ENCODE measurements around the gene ALG5. TPM values are rescaled to one million over a fixed set of nuclear protein-coding genes. Genes with fewer than 3 reads are reported as not detected.

ALG5 gene
- total RNA-seq, 2 donors from 2014 or later: 19.5 to 30.1 TPM

DNA sequence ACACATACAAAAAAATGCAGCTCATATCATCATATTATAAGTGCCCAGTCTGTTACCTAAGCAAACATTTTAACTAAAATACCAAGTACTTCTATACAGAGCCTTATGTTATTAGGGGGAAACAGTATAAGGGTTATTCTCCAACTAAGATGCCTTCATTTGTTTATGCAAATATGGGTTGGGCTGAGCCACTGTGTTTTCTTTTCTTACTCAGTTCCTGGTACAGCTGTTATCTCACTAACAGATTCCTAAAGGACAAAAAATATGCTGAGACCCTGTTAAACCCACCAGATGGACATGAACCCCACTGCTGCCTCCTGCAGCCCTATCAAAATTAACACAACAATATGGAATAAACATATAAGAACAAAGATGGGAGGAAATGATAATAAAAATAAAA lies 44.6 kb downstream of the ALG5 start:
- Mint-ChIP-seq H3K27ac (peak overlapping the region; percentile 43), H3K27me3 (no peaks in the 10 kb centered on the region), H3K36me3 (ENCODE audit: low read depth) (peaks cover 91% of the 10 kb centered on the region), H3K4me3 (no peak overlapping the region), H3K4me1 (no peaks in the 10 kb centered on the region), H3K9me3 (no peaks in the 10 kb centered on the region)
- no peak for ATAC-seq (replicated peaks)

DNA sequence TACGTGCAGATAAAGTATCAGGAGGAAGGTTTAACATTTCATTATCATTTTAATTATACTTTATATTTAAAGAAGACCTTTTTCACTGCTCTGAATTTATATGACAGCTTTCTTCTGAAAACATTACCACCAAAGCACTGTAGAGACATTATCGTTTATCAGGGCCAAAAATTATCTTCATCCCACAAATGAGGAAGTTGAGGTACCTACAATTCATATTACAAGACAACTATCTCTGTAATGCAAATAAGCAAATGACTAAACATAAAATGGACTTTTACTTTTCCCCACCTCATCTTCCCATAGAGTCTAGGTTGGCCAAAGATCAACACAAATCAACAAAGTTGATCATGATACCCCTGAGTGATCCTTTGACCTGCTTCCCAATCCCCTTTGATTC lies 48.2 kb downstream of the ALG5 start:
- Mint-ChIP-seq H3K9me3 (no peaks in the 10 kb centered on the region), H3K36me3 (ENCODE audit: low read depth) (peaks cover 85% of the 10 kb centered on the region), H3K27ac (no peak overlapping the region), H3K4me3 (no peak overlapping the region), H3K27me3 (no peaks in the 10 kb centered on the region), H3K4me1 (no peaks in the 10 kb centered on the region)
- ATAC-seq (replicated peaks): no peak

DNA sequence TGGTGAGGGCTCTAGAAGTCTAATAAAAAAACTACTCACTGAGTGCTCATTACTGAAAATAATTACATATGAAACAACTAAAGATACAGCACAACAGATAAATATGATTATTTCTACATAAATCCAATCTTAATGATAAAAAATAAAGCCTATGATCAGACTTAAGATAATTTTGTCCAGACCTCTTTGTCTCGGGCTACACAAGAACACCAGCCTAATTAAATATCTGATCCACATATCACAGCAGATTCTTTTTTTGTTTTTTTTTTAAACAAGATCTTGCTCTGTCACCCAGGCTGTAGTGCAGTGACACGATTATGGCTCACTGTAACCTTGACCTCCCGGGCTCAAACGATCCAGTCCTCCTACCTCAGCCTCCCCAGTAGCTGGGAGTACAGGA lies 48.8 kb downstream of the ALG5 start:
- Mint-ChIP-seq H3K4me1 (no peaks in the 10 kb centered on the region), H3K4me3 (no peak overlapping the region), H3K27me3 (no peaks in the 10 kb centered on the region)

DNA sequence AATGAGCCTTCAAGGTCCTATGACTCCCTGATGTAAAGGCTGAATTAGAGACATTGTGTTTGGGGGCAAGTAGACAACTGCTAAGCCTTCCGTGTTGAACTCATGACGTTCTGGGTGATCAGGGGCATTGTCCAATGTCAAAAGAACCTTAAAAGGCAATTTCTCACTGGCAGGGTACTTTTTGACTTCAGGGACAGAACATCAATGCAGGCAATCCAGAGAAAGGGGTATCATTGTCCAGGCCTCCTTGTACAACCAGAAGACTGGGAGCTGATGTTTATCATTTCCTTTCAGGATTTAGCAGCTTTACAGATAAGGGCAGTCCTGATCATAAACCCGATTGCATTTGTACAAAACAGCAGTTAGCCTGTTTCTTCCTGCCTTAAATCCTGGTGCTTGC lies 54.1 kb downstream of the ALG5 start:
- H3K4me1 Mint-ChIP-seq: no peaks in the 10 kb centered on the region
- H3K36me3 Mint-ChIP-seq (ENCODE audit: low read depth): peaks cover 29% of the 10 kb centered on the region
- H3K27me3 Mint-ChIP-seq: peaks cover under 1% of the 10 kb centered on the region
- no peak overlapping the region for H3K4me3 Mint-ChIP-seq
- ATAC-seq (replicated peaks): no peak
- peaks cover 5% of the 10 kb centered on the region for H3K9me3 Mint-ChIP-seq
- no peak overlapping the region for H3K27ac Mint-ChIP-seq

More for the DNA sequence above, 48.8 kb downstream of the ALG5 start:
- no peak for ATAC-seq (replicated peaks)
- Mint-ChIP-seq H3K27ac (no peak overlapping the region), H3K9me3 (no peaks in the 10 kb centered on the region), H3K36me3 (ENCODE audit: low read depth) (peaks cover 80% of the 10 kb centered on the region)

DNA sequence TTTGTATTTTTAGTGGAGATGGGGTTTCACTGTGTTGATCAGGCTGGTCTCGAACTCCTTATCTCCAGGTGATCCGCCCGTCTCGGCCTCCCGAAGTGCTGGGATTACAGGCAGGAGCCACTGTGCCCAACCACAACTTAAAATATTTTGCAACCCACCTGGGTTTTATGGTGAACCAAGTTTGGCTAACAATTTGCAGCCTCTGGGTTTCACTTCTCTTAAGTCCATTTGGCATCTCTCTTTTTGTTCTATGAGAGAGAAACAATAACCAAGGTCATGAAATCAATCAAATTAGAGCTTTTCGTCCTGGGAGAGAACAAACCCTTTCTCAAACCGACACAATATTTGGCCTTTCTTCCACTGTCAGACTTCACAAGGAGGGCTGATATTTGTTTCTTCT lies 73.5 kb downstream of the ALG5 start:
- H3K27ac Mint-ChIP-seq: no peak overlapping the region
- H3K4me3 Mint-ChIP-seq: no peak overlapping the region
- H3K36me3 Mint-ChIP-seq (ENCODE audit: low read depth): no peaks in the 10 kb centered on the region
- peaks cover 22% of the 10 kb centered on the region for H3K27me3 Mint-ChIP-seq
- no peaks in the 10 kb centered on the region for H3K4me1 Mint-ChIP-seq
- ATAC-seq (replicated peaks): no peak
- H3K9me3 Mint-ChIP-seq: no peaks in the 10 kb centered on the region

DNA sequence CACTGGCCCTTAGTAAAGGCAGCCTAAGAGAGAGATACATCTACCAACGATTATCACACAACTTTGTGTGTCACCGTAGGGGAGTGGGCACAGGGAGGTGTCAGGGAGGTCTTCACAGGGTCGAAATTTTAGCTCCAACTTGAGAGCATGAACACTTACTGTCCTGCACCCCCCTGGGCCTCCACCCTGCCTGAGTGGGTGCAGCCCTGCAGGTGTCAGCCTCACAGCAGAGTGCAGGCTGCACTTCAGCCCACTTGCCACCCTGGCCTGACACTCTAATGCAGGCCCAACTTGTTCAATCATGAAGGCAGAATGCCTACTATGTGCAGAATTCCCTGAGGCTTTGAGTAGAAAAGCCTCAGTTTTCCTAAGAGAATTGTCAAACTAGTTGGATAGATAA lies 75.1 kb downstream of the ALG5 start:
- H3K36me3 Mint-ChIP-seq (ENCODE audit: low read depth): no peaks in the 10 kb centered on the region

DNA sequence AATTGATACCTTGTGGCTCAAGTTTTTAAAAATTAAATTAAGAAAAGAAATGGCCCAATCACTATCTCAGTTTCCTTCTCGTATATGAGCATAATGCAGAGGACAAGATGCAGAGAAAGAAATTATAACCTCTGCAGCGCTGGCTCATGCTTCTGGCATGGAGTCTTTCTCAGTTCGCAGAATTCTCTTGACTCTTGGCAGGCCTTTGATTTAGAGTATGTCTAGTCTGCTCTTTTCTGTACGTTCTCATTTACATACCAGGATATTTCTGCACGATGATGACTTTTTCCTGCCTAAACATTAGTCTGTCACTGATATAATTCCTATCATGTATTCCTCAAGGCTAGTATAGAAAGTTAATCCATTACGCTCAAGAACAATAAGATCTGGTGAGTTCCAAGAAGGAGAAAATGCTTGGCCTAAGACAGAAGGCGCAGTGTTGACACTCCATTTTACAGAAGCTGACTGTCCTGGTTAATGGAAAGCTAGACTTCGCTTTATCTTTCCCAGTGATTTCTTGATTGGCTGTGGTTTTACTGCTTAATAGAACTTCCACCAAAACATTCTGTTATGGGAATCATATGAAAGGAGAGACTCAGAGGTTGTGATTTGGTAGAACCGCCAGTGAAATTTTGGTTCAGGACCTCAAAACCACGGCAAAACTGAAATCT lies 77.4 kb downstream of the ALG5 start:
- H3K27me3 Mint-ChIP-seq: peaks cover 42% of the 10 kb centered on the region
- ATAC-seq (replicated peaks): no peak
- H3K27ac Mint-ChIP-seq: no peak overlapping the region
- H3K36me3 Mint-ChIP-seq (ENCODE audit: low read depth): no peaks in the 10 kb centered on the region
- H3K4me1 Mint-ChIP-seq: no peaks in the 10 kb centered on the region
- no peak overlapping the region for H3K4me3 Mint-ChIP-seq
- no peaks in the 10 kb centered on the region for H3K9me3 Mint-ChIP-seq

More for the DNA sequence above, 75.1 kb downstream of the ALG5 start:
- Mint-ChIP-seq H3K4me1 (no peaks in the 10 kb centered on the region), H3K9me3 (no peaks in the 10 kb centered on the region), H3K27me3 (peaks cover 26% of the 10 kb centered on the region), H3K27ac (no peak overlapping the region), H3K4me3 (no peak overlapping the region)
- ATAC-seq (replicated peaks): no peak

DNA sequence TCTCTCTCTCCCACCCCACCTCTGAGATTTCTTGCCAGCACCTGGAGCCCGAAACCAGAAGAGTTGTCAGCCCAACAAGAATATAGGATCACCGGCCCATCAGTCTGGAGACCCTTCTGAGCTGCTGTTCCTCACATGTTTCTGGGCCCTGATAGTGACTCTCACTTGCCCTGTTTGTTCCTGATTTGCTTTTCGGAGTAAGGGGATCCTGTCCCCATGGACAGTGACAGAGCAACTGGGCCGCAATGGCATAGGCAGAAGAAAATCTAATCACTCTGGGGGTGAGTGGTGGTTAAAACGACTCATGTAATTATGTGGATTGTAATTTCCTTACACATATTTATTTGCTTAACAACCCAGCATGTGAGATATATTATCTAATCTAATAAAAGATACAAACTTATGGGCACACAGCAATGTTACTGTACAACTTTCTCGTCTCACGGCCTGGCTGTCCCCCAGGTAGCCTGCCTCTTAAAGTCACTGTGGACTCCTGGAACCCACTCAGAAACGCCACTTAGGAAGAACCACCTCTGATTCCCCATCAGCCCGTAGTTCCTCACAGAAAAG lies 78.4 kb downstream of the ALG5 start:
- no peak overlapping the region for H3K27ac Mint-ChIP-seq
- peak overlapping the region; percentile 59 for H3K4me3 Mint-ChIP-seq
- no peaks in the 10 kb centered on the region for H3K4me1 Mint-ChIP-seq
- H3K27me3 Mint-ChIP-seq: peaks cover 48% of the 10 kb centered on the region
- H3K36me3 Mint-ChIP-seq (ENCODE audit: low read depth): no peaks in the 10 kb centered on the region
- H3K9me3 Mint-ChIP-seq: no peaks in the 10 kb centered on the region
- ATAC-seq (replicated peaks): no peak

DNA sequence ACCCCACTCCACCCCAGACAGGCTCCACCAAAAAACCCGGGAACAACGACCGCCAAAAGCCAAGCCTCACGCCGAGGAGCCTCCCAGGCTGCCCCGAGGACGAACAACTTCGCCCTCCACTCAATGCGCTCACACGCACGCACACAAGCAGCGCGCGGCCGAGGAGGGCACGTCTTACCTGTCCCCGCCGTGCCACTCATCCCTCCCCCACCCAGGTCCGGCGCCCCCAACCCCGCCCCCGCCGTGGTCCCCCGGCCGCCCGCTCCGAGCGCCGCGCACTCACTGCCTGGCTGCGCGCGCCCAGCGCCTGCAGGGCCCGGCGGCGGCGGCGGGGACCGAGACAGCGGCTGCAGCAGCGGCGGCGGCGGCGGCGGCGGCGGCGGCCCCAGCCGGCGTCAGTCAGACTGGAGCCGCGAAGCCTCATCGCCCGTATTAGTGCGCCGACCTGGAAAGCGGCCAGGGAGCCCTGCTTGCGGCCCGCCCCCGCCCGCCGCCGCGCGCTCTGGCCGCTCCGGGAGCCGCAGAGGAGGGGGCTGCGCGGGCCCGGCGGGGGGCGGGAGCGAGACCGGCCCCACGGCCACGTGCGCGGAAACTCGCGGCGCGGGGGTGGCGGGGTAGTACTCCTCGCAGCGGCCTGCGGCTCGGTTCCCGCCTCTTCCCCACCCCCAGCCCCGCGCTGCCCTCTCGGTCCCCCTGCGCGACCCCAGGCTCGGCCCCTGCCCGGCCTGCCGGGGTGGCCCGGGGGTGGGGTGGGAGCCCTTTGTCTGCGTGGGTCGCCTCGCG lies 79.1 kb downstream of the ALG5 start, which contains the start of gene SMAD9:
SMAD9 (minus strand) TSS at position 406 of the 783 bp plus-strand sequence. CDS start 40,549 bp downstream, outside the sequence.
- Mint-ChIP-seq H3K27me3 (peaks cover 52% of the 10 kb centered on the region), H3K4me3 (peak within 1 kb of the TSS; percentile 59), H3K36me3 (ENCODE audit: low read depth) (no peaks in the 10 kb centered on the region), H3K9me3 (no peaks in the 10 kb centered on the region), H3K27ac (no peak within 1 kb of the TSS), H3K4me1 (no peaks in the 10 kb centered on the region)
- peak; percentile 52 for ATAC-seq (replicated peaks)

DNA sequence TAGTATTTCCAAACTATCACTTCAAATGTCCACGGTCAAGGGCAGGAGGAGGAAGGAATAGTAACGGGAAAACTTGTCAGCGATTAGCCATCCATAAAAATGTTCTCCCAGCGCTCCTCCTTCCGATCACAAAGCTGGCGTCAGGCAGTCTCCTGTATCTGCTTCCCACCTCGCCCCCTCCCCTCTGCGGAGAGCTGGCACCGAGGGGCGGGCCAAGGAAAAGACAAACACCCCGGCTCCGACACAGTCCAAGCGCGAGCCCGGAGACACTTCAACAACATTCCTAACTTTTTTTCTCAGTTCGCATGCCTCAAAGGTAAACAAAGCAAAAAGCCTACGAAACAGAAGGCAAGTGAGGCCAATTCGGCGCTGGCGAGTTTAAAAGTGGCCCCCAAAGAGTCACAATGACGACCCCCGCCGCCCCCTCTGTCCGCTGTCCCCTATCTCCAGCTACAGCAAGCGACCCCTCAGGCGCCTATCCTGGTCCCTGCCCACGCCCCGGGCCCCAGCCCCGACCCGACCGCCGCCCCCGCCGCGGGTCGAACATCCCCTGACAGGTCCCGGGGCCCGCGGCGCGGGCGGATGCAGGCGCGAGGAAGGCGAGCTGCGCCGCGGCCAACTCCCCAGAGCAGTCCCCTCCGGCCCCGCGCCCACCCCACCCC lies 79.8 kb downstream of the ALG5 start:
- Mint-ChIP-seq H3K27me3 (peaks cover 52% of the 10 kb centered on the region), H3K4me3 (peak overlapping the region; percentile 30), H3K9me3 (no peaks in the 10 kb centered on the region), H3K27ac (no peak overlapping the region), H3K4me1 (no peaks in the 10 kb centered on the region), H3K36me3 (ENCODE audit: low read depth) (no peaks in the 10 kb centered on the region)
- peak; percentile 31 for ATAC-seq (replicated peaks)

DNA sequence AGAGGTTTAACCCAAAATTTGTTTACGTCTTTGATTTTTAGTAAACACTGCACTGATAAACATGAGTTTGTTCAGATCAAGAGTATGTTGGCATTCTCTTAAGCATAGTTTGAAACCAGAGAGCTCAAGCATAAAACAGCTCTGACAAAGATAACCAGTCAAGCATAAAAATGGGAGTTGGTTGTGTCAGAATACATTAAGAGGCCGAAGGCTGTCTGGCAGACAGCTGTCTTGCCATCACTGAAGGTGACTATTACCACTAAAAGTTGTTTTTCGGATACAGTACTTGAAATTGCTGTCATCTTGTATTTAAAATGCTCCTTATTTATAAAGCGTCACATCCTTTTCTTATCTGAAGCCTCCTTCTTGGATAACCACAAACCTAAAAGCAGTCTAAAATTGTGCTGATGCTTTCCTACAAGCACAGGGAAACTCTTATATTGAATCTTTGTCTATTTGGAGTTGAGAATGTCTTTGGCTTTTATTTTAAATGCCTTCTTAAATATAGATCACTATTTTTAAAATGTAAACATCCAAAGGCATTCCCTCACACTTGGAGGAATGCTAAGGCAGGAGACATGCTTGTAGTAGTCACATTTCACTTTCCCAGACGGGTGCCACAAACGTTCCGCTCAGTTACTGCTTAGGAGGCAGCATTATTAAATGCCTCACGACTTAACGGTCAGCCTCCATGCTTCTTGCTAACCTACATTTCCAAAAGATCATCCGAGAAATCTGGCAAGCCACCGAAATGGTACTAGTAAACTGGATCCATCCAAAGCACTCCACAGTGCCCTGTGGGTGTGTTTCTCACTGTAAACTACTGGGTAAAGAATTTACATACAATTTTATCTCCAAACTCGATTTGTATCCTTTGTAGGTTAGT lies 80.7 kb downstream of the ALG5 start:
- H3K4me1 Mint-ChIP-seq: no peaks in the 10 kb centered on the region
- ATAC-seq (replicated peaks): no peak
- H3K27me3 Mint-ChIP-seq: peaks cover 53% of the 10 kb centered on the region
- H3K27ac Mint-ChIP-seq: no peak overlapping the region
- no peaks in the 10 kb centered on the region for H3K9me3 Mint-ChIP-seq
- peak overlapping the region; percentile 30 for H3K4me3 Mint-ChIP-seq
- H3K36me3 Mint-ChIP-seq (ENCODE audit: low read depth): no peaks in the 10 kb centered on the region

DNA sequence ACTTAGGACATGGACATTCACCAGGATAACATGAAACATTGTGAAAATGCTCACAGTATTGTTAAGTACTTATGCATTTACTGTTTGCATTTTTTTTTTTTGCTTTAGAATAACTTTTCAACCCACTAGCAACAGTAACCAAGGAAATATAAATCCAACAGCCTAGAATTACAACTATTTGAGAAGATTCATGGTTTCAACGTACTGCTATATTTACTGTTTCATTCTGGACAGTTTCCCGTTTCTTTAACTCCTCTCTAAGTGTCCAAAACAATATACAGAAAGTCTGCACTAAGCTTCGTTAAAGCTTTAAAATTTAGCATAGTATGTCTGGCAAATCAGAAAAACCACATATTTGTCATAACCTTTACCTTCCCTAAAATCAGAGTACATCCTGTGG lies 81.8 kb downstream of the ALG5 start:
- Mint-ChIP-seq H3K27me3 (peaks cover 53% of the 10 kb centered on the region), H3K9me3 (no peaks in the 10 kb centered on the region), H3K4me3 (no peak overlapping the region), H3K27ac (no peak overlapping the region), H3K36me3 (ENCODE audit: low read depth) (no peaks in the 10 kb centered on the region), H3K4me1 (no peaks in the 10 kb centered on the region)
- no peak for ATAC-seq (replicated peaks)

DNA sequence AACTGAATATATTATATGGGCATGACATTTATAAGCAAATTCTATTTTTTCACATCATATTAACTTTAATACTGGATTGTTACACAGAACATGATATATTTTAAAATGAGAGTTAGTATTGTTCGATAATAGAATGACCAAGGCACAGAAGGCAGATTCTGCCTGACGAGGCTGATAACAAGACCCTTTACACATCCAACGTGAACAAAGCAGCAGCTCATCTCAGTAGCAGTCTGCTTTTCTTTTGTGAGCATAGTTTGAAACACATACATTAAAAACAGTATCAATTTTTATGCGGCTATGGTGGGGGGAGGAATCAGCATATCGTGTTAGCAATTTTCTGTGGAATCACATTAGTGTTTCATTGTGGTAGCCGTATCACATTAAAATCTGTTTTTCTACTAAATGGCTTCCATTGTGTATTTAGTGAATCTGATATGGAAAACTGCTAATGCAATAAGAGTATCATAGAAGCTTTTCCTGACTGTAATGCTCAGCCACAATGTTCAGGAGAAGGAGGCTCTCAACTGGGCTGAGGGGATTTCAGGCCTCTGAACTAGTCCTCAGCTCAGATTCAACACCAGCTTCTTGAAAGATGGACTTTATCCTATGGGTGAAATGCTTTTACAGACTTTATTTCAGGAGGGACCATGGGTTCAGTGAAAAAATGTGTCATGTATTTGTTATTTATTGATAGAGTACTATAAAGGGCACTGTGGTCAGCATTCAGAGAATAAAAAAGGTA lies 83.1 kb downstream of the ALG5 start:
- Mint-ChIP-seq H3K36me3 (ENCODE audit: low read depth) (no peaks in the 10 kb centered on the region), H3K4me3 (no peak overlapping the region), H3K4me1 (no peaks in the 10 kb centered on the region), H3K27ac (no peak overlapping the region), H3K9me3 (no peaks in the 10 kb centered on the region), H3K27me3 (peaks cover 51% of the 10 kb centered on the region)
- ATAC-seq (replicated peaks): no peak
